HG02798 (cell line): ENCODE data around the gene MYO7B.

Source experiments
- ATAC-seq: cut with Tn5 transposase; IDR thresholded peaks from one replicate; pipeline ENCODE4 v1.9.1; 2021; ENCODE audit warnings: mild to moderate bottlenecking; ENCODE audit not compliant: unreplicated experiment, poor library complexity

The MYO7B gene

GRCh38 chr2:127535422-127535901, at the start of gene MYO7B:
Gene MYO7B, plus strand, starts transcription at chr2:127535683. Its CDS starts 24,040 bp downstream, at chr2:127559723.
- ATAC-seq: no peak

DNA sequence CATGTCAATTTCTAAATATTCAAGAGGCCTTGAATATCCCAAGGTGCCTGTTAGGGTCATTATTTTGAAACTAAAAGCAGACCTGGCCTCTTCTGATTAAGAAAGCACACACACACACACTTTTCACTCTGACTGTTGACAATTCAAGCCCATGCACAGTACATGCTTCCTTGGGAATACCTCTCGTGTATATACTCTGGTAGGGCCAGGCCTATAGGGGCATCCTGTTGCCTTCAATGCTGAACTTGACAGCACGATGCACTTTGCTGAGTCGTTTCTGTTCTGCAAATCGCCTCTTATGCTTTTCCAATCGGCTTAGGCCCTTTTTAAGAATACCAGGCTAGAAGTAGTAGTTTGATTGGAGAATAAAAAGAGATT, 49.8 kb upstream of the MYO7B start:
- no peak for ATAC-seq

DNA sequence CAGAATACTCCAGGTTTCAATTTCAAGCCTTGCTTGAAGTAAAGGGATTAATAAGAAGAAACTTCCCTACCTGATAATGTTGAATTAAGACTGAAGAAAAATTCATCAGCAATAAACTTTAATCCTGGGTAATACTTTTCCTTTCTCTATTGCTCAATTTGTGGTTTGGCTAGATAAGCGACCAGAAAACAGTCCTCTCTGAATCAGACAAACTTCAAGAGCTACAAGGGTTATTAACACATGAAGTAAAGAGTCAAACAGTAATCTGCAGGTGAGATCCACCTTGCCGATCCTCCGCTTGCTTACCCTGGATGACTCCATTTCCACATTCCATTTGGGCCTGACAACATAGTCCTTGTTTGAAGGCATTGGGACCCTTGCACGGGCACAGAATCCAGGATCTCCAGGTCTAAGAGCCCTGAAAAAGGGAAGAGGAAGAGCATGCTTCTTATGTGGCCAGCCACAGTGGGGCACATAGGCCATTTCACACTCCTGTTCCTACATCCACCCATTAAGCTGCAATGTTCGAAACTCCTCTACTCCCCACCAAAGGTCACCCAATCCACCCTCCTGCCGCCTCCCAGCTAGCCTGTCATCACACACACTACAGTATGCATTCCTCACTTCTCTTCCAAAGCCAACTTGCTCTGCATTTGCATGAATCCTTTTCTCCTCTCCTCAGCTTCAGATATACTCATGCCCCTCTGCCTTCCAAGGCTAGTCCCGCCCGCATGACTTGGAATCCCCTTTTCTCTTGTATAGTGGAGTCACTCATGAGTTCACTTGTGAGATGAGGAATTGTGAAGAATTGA, 49.0 kb upstream of the MYO7B start:
- ATAC-seq: no peak

GRCh38 chr2:127490283-127490682, 45.2 kb upstream of the MYO7B start:
- ATAC-seq: no peak

- no peak for ATAC-seq
These were observed 37.1 kb upstream of the MYO7B start for GRCh38 chr2:127498386-127498785.

DNA sequence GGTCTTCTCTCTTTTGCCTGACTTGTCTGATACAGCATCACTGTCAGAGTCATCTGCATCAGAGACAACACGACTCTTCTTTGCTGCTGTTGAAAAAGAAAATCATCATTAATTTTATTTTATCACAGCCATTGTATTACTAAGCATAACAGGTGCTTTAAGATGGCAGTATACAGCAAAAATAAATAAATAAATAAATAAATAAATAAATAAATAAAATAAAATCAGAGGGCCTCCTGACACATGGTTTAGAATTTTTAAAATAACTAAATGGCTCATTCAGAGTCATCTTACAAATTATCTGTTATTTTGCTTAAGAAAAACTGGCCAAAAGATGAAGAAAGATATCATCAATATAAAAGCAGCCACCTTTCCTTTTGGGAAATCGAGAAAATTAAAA, 32.0 kb upstream of the MYO7B start:
- ATAC-seq: no peak

- ATAC-seq: no peak
These were observed 30.7 kb upstream of the MYO7B start for GRCh38 chr2:127504552-127505430.

DNA sequence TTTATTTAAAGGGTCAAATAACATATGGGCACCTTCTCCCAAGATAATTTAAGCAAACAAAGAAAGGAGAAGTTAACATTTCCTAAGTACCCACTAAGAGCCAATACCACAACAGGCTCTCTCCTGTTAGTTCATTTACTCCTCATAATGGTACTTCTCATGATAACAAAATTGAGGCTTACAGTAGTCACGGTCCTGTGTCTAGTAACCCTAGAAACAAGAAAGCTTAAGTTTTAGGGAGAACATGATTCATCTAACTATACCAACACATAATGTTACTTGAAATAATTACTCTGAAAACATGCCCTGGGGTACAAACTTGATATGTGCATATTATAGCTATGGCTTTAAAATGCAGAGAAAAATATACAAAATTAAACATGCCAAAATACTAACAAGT, 29.0 kb upstream of the MYO7B start:
- ATAC-seq: no peak

GRCh38 chr2:127508023-127508630, 27.4 kb upstream of the MYO7B start:
- no peak for ATAC-seq

DNA sequence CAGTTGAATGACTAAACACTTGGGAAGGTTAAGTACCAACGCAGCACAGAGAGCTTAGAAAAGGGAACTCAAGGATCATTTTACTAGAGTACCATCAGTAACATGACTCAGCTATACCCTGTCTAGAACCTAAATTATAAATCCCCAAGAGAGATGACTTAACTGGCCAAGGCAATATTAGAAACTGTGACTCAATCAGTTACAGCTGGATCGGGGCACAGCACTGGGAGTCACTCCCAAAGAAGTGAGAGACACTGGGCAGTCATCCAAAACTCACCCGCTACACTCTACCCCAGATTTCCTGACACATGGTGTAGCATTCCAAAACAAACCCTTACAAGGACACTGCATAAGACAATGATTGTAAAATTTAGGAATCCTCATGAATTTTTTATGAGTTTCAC, 26.9 kb upstream of the MYO7B start:
- ATAC-seq: no peak

DNA sequence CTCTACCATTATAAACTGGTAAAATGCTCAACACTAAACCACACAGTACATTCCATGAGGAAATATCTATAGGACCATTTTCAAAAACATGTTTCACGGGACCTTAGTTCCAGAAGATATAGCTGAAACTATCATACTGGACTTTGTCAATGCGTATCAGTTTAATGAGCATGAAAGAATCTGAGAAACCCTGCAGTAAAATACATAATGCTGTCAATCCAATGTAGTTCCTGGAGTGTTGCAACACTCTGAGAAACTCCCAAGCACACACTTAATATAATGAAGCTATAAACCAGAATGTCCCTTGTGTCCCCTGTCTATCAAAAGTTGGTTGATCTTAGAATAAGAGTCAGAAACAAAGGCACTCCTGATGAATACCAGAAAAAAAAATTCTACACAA, 25.4 kb upstream of the MYO7B start:
- no peak for ATAC-seq

- no peak for ATAC-seq
These were observed 24.3 kb upstream of the MYO7B start for GRCh38 chr2:127511090-127511695.

GRCh38 chr2:127511917-127512316, 23.6 kb upstream of the MYO7B start:
- ATAC-seq: no peak

- ATAC-seq: no peak
These were observed 23.1 kb upstream of the MYO7B start for GRCh38 chr2:127512362-127512761.

DNA sequence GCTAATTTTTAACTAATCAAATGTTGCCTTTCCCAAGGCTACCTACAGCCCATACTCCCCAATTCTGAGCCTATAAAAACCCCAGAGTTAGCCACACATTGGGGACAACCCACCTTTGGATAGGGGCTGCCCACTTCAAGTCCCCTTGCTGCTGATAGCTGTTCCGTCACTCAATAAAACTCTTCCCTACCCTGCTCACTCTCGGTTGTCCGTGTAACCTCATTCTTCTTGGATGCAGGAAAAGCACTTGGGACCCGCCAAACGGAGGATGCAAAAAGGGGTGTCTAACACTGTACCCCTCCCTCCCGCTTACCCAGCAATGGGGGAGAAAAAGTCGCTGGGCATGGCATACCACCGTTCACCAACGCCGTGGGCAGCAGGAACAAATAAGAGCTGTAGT, 21.4 kb upstream of the MYO7B start:
- no peak for ATAC-seq

DNA sequence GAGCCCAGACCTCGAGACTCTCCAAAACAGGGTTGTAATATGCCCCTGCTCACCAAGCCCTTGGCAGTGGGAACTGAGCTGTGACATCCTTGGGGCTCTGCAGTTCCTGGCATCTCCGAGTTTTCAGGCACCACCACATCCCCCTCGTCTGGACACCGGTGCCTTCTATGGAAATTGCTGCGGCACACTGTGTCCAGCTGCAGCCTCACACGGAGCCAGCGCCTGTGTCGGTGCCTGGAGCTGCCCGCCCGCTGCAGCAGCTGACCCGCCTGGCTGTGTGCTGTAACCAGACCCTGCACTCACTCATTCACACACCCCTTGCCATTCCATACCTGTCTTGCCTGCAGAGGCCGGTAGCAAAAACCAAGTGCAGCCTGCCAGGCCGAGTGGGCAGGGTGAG, 21.0 kb upstream of the MYO7B start:
- ATAC-seq: no peak

DNA sequence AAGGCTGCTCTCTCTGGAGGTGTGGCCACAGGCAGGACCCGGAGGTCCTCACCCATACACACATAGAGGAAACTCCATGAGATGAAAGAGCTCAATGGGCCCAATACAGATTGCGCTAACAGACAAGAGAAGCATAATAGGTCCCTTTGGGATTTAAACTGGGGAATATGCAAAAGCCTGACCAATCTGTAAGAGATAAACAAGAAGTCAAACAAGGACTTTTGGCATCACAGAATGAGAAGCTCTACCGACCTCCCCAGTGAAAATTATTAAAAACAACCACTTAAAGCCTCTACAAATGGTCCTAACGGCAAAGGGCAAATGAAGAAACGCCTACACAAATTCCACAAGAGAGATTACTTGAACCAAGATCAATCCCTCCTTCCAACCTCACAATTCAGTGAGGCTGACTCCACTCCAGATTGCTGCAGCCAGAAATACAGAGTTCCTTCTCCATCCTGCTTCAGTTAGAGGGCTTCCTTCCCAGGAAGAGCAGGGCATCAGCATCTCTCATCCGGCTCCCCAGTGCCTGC, 20.0 kb upstream of the MYO7B start:
- ATAC-seq: no peak

- no peak for ATAC-seq
These were observed 19.3 kb upstream of the MYO7B start for GRCh38 chr2:127516041-127516762.

GRCh38 chr2:127517465-127517864, 18.0 kb upstream of the MYO7B start:
- ATAC-seq: no peak

DNA sequence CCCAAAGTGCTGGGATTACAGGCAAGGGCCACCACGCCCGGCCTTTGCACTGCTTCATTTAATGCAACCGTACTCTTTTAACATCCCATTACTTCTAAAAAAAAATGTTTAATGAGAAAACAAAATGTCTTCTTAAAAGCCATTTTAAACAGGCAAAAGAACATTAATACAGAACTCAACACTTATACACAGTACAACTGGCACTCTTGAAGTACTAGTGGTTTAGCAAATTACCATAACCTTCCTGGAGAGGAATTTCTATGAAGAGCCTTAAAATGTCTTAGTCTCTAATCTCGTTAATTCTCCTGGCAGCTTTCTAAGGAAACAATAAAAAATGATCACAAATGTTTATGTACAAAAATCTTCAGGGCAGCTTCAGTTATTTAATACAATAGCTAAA, 15.1 kb upstream of the MYO7B start:
- ATAC-seq: no peak
